ENCODE measurements around the gene DUSP5. TPM values are rescaled to one million over a fixed set of nuclear protein-coding genes. Genes with fewer than 3 reads are reported as not detected.
A peak's percentile ranks its signal among the peaks of the same experiment; 100 is the strongest.

DUSP5 gene
- total RNA-seq, 4 donors from 2014 or later = 22.1 to 33.8 (median 26.3) TPM

- Histone ChIP-seq H3K27me3 (no peaks in the 10 kb centered on the region), H3K4me1 (peaks cover 0 to 70% (median 38%) of the 10 kb centered on the region in 4 donors), H3K4me3 (peak overlapping the region in 2 of 4 donors; percentile 77 to 90), H3K27ac (peak overlapping the region; percentile 3 to 96 (median 82)), H3K36me3 (peaks cover 0 to 9% (median 0%) of the 10 kb centered on the region in 3 donors), H3K9me3 (no peaks in the 10 kb centered on the region)
- TF ChIP-seq CTCF (IDR thresholded peaks at IDR 0.05) = no peak
- TF ChIP-seq POLR2A (IDR thresholded peaks at IDR 0.05) = no peak
- no peak for DNase-seq
These were observed 4.6 kb downstream of the DUSP5 start for GRCh38 chr10:110502072-110502845.

GRCh38 chr10:110502851-110503301 lies 5.2 kb downstream of the DUSP5 start:
- TF ChIP-seq CTCF (IDR thresholded peaks at IDR 0.05) = no peak
- no peak for TF ChIP-seq POLR2A (IDR thresholded peaks at IDR 0.05)
- Histone ChIP-seq H3K27ac (peak overlapping the region; percentile 50 to 93 (median 76)), H3K9me3 (no peaks in the 10 kb centered on the region), H3K36me3 (peaks cover 0 to 15% (median 0%) of the 10 kb centered on the region in 3 donors), H3K27me3 (no peaks in the 10 kb centered on the region), H3K4me1 (peaks cover 0 to 70% (median 38%) of the 10 kb centered on the region in 4 donors), H3K4me3 (peak overlapping the region in 1 of 4 donors; percentile 9)
- DNase-seq = peak in 2 of 3 donors; percentile 67 to 72

- H3K9me3 ChIP-seq = no peaks in the 10 kb centered on the region
- TF ChIP-seq CTCF (IDR thresholded peaks at IDR 0.05) (no peak), POLR2A (IDR thresholded peaks at IDR 0.05) (no peak)
- DNase-seq = no peak
- no peaks in the 10 kb centered on the region for H3K27me3 ChIP-seq
- H3K36me3 ChIP-seq = peaks cover 0 to 22% (median 0%) of the 10 kb centered on the region in 3 donors
- peak overlapping the region in 1 of 4 donors; percentile 8 for H3K4me3 ChIP-seq
- peak overlapping the region; percentile 50 to 93 (median 76) for H3K27ac ChIP-seq
- peaks cover 0 to 66% (median 34%) of the 10 kb centered on the region in 4 donors for H3K4me1 ChIP-seq
These were observed 5.9 kb downstream of the DUSP5 start for GRCh38 chr10:110503528-110504110.

- H3K9me3 ChIP-seq = no peaks in the 10 kb centered on the region
- no peak for TF ChIP-seq CTCF (IDR thresholded peaks at IDR 0.05)
- TF ChIP-seq POLR2A (IDR thresholded peaks at IDR 0.05) = peak in 1 of 2 donors; percentile 40
- peak overlapping the region in 1 of 4 donors; percentile 8 for H3K4me3 ChIP-seq
- H3K36me3 ChIP-seq = peaks cover 0 to 25% (median 0%) of the 10 kb centered on the region in 3 donors
- peaks cover 0 to 60% (median 28%) of the 10 kb centered on the region in 4 donors for H3K4me1 ChIP-seq
- DNase-seq = peak in 2 of 3 donors; percentile 55 to 80
- H3K27ac ChIP-seq = peak overlapping the region; percentile 50 to 93 (median 76)
- no peaks in the 10 kb centered on the region for H3K27me3 ChIP-seq
These were observed 6.5 kb downstream of the DUSP5 start for GRCh38 chr10:110504111-110504735.

- peaks cover 0 to 35% (median 0%) of the 10 kb centered on the region in 3 donors for H3K36me3 ChIP-seq
- DNase-seq = no peak
- H3K4me1 ChIP-seq = peaks cover 0 to 50% (median 25%) of the 10 kb centered on the region in 4 donors
- no peaks in the 10 kb centered on the region for H3K27me3 ChIP-seq
- H3K9me3 ChIP-seq = no peaks in the 10 kb centered on the region
- TF ChIP-seq CTCF (IDR thresholded peaks at IDR 0.05) (no peak), POLR2A (IDR thresholded peaks at IDR 0.05) (no peak)
- peak overlapping the region in 2 of 4 donors; percentile 82 to 93 for H3K27ac ChIP-seq
- H3K4me3 ChIP-seq = no peak overlapping the region
These were observed 7.5 kb downstream of the DUSP5 start for GRCh38 chr10:110505130-110505770.

All from Peyer's patch (tissue), 4 donors.